CD4-positive, CD25-positive, alpha-beta regulatory T cell (primary cell): ENCODE measurements around the gene CEP70. TPM values are rescaled to one million over a fixed set of nuclear protein-coding genes. Genes with fewer than 3 reads are reported as not detected.
"Not testable (repeated sequence)": the region's sequence is repeated elsewhere in the genome, so short reads cannot be mapped to it uniquely, and the experiment has no call there.

ENCODE experiments used
- ATAC-seq, 2 donors: fragments of 150-1000 bp; cut with Tn5 transposase; one replicate each; pipeline ENCODE4 v1.10.0; 2021; ENCODE audit warnings: low read depth in 2 of 2, moderate number of reproducible peaks in 2 of 2, moderate library complexity in 1 of 2
- DNase-seq, 3 donors: peaks; one replicate each; pipeline versions ENCODE4 v3.0.0 to v3.0.0-alpha.2; 2012 to 2022; ENCODE audit warnings: mixed read lengths in 1 of 3
- H3K27ac ChIP-seq: one replicate; pipeline ENCODE4 v1.7.0; 2013; ENCODE audit warnings: mild to moderate bottlenecking, low read length; ENCODE audit not compliant: insufficient read depth, poor library complexity, severe bottlenecking
- H3K27me3 ChIP-seq: one replicate; pipeline ENCODE4 v1.7.0; 2013; ENCODE audit warnings: low read length; ENCODE audit not compliant: control insufficient read depth, insufficient read depth
- H3K36me3 ChIP-seq: one replicate; pipeline ENCODE4 v1.7.0; 2013; ENCODE audit warnings: mild to moderate bottlenecking, low read length, moderate library complexity; ENCODE audit not compliant: control insufficient read depth, insufficient read depth
- H3K4me1 ChIP-seq: 2 replicates; pipeline ENCODE4 v1.7.0; 2013; ENCODE audit warnings: mild to moderate bottlenecking, low read length; ENCODE audit not compliant: insufficient read depth, control insufficient read depth, poor library complexity, severe bottlenecking
- H3K4me3 ChIP-seq: one replicate; pipeline ENCODE4 v1.7.0; 2013; ENCODE audit warnings: low read depth, mild to moderate bottlenecking, low read length, moderate library complexity
- H3K9me3 ChIP-seq, 2 experiments: 1 replicate in 1 of 2; 2 replicates in 1 of 2; pipeline ENCODE4 v1.7.0; 2013; ENCODE audit warnings: low read length in 2 of 2, mild to moderate bottlenecking in 1 of 2, moderate library complexity in 1 of 2; ENCODE audit not compliant: control insufficient read depth in 2 of 2
- H3K27ac Mint-ChIP-seq, 3 donors: one replicate each; pipeline ENCODE4 v1.8.0; 2020 to 2022; ENCODE audit warnings: mild to moderate bottlenecking in 3 of 3, mixed read lengths in 3 of 3, moderate library complexity in 2 of 3
- H3K27me3 Mint-ChIP-seq: one replicate; pipeline ENCODE4 v1.8.0; 2022; ENCODE audit warnings: mild to moderate bottlenecking, mixed read lengths
- H3K36me3 Mint-ChIP-seq: one replicate; pipeline ENCODE4 v1.8.0; 2020; ENCODE audit warnings: mixed read lengths
- H3K4me1 Mint-ChIP-seq, 4 donors: one replicate each; pipeline ENCODE4 v1.8.0; 2020 to 2022; ENCODE audit warnings: mixed read lengths in 4 of 4, mild to moderate bottlenecking in 1 of 4
- H3K4me3 Mint-ChIP-seq, 4 donors: one replicate each; pipeline ENCODE4 v1.8.0; 2020 to 2022; ENCODE audit warnings: mild to moderate bottlenecking in 4 of 4, mixed read lengths in 4 of 4, moderate library complexity in 3 of 4
- H3K9me3 Mint-ChIP-seq, 7 donors: one replicate each; pipeline ENCODE4 v1.8.0; 2020 to 2022; ENCODE audit warnings: mixed read lengths in 7 of 7, mild to moderate bottlenecking in 3 of 7, moderate library complexity in 2 of 7
- polyA plus RNA-seq, 4 donors: library from polyadenylated mRNA; unstranded; fragments of 300-500 nt; fragmentation: Illumina TruSeq; gene quantifications; one replicate each; pipeline ENCODE4 v1.2.3, GENCODE V29; 2021
- total RNA-seq: library from RNA; stranded (reverse); gene quantifications from one replicate; pipeline ENCODE4 v1.2.3, GENCODE V29; 2022

CEP70 gene
- total and polyA plus RNA-seq, 5 donors from 2014 or later, result 3.8 to 15.6 (median 6.5) TPM

- H3K4me1 Mint-ChIP-seq, result peaks cover 0 to 10% (median 3%) of the 10 kb centered on the region in 4 donors
- ATAC-seq (no peak), DNase-seq (no peak)
- no peaks in the 10 kb centered on the region for H3K9me3 Mint-ChIP-seq
- Histone ChIP-seq H3K4me3 (no peak overlapping the region), H3K27ac (no peak overlapping the region), H3K4me1 (peaks cover 6% of the 10 kb centered on the region), H3K27me3 (no peaks in the 10 kb centered on the region), H3K9me3 (no peaks in the 10 kb centered on the region), H3K36me3 (no peaks in the 10 kb centered on the region)
- H3K27me3 Mint-ChIP-seq, result peaks cover 4% of the 10 kb centered on the region
- no peaks in the 10 kb centered on the region for H3K36me3 Mint-ChIP-seq
- H3K27ac Mint-ChIP-seq, result no peak overlapping the region
- H3K4me3 Mint-ChIP-seq, result no peak overlapping the region
These were observed 134.2 kb downstream of the CEP70 start for GRCh38 chr3:138459619-138460535.

GRCh38 chr3:138458774-138459499 lies 135.1 kb downstream of the CEP70 start:
- no peak overlapping the region for H3K27ac Mint-ChIP-seq
- ATAC-seq, result no peak
- Histone ChIP-seq H3K27me3 (no peaks in the 10 kb centered on the region), H3K36me3 (no peaks in the 10 kb centered on the region), H3K4me1 (peaks cover 6% of the 10 kb centered on the region), H3K9me3 (no peaks in the 10 kb centered on the region), H3K27ac (no peak overlapping the region), H3K4me3 (no peak overlapping the region)
- no peaks in the 10 kb centered on the region for H3K36me3 Mint-ChIP-seq
- H3K4me3 Mint-ChIP-seq, result no peak overlapping the region
- peaks cover 8% of the 10 kb centered on the region for H3K27me3 Mint-ChIP-seq
- no peaks in the 10 kb centered on the region for H3K9me3 Mint-ChIP-seq
- peaks cover 0 to 10% (median 3%) of the 10 kb centered on the region in 4 donors for H3K4me1 Mint-ChIP-seq
- no peak for DNase-seq

GRCh38 chr3:138457863-138458735 lies 136.0 kb downstream of the CEP70 start:
- no peaks in the 10 kb centered on the region for H3K9me3 Mint-ChIP-seq
- ATAC-seq (no peak), DNase-seq (no peak)
- Histone ChIP-seq H3K4me1 (peaks cover 6% of the 10 kb centered on the region), H3K4me3 (no peak overlapping the region), H3K27me3 (no peaks in the 10 kb centered on the region), H3K27ac (no peak overlapping the region), H3K9me3 (no peaks in the 10 kb centered on the region), H3K36me3 (no peaks in the 10 kb centered on the region)
- H3K4me1 Mint-ChIP-seq, result peaks cover 0 to 10% (median 3%) of the 10 kb centered on the region in 4 donors
- no peak overlapping the region for H3K27ac Mint-ChIP-seq
- no peaks in the 10 kb centered on the region for H3K36me3 Mint-ChIP-seq
- peaks cover 8% of the 10 kb centered on the region for H3K27me3 Mint-ChIP-seq
- no peak overlapping the region for H3K4me3 Mint-ChIP-seq

GRCh38 chr3:138456961-138457862 lies 136.8 kb downstream of the CEP70 start:
- Mint-ChIP-seq H3K4me3 (no peak overlapping the region), H3K4me1 (peaks cover 0 to 10% (median 3%) of the 10 kb centered on the region in 4 donors), H3K27ac (no peak overlapping the region), H3K9me3 (no peaks in the 10 kb centered on the region), H3K27me3 (peaks cover 8% of the 10 kb centered on the region), H3K36me3 (no peaks in the 10 kb centered on the region)
- Histone ChIP-seq H3K4me1 (peaks cover 6% of the 10 kb centered on the region), H3K27me3 (no peaks in the 10 kb centered on the region), H3K36me3 (no peaks in the 10 kb centered on the region), H3K27ac (no peak overlapping the region), H3K4me3 (no peak overlapping the region), H3K9me3 (no peaks in the 10 kb centered on the region)
- DNase-seq, result peak in 1 of 3 donors; percentile 15
- no peak for ATAC-seq

- Histone ChIP-seq H3K27me3 (no peaks in the 10 kb centered on the region), H3K36me3 (no peaks in the 10 kb centered on the region), H3K4me3 (no peak overlapping the region), H3K9me3 (no peaks in the 10 kb centered on the region), H3K4me1 (peaks cover 6% of the 10 kb centered on the region), H3K27ac (no peak overlapping the region)
- Mint-ChIP-seq H3K9me3 (no peaks in the 10 kb centered on the region), H3K4me3 (no peak overlapping the region), H3K4me1 (peaks cover 0 to 10% (median 3%) of the 10 kb centered on the region in 4 donors), H3K36me3 (no peaks in the 10 kb centered on the region), H3K27me3 (peaks cover 8% of the 10 kb centered on the region), H3K27ac (no peak overlapping the region)
- DNase-seq, result peak in 1 of 3 donors; percentile 69
- ATAC-seq, result no peak
These were observed 138.0 kb downstream of the CEP70 start for GRCh38 chr3:138455801-138456716.

GRCh38 chr3:138453940-138454339 lies 140.1 kb downstream of the CEP70 start:
- H3K36me3 ChIP-seq, H3K4me3 Mint-ChIP-seq, H3K27ac ChIP-seq, H3K4me1 ChIP-seq, H3K36me3 Mint-ChIP-seq, H3K27ac Mint-ChIP-seq, DNase-seq, H3K9me3 Mint-ChIP-seq, H3K9me3 ChIP-seq, ATAC-seq, H3K27me3 ChIP-seq, H3K27me3 Mint-ChIP-seq, H3K4me3 ChIP-seq: not testable (repeated sequence)
- peaks cover 0 to 10% (median 3%) of the 10 kb centered on the region in 4 donors for H3K4me1 Mint-ChIP-seq
